HG02973 (cell line): Measurements from ENCODE around the gene RMDN3.

Experiments
- ATAC-seq: cut with Tn5 transposase; IDR thresholded peaks from one replicate; pipeline ENCODE4 v1.9.1; 2021; ENCODE audit warnings: moderate library complexity; ENCODE audit not compliant: unreplicated experiment

Gene RMDN3

DNA sequence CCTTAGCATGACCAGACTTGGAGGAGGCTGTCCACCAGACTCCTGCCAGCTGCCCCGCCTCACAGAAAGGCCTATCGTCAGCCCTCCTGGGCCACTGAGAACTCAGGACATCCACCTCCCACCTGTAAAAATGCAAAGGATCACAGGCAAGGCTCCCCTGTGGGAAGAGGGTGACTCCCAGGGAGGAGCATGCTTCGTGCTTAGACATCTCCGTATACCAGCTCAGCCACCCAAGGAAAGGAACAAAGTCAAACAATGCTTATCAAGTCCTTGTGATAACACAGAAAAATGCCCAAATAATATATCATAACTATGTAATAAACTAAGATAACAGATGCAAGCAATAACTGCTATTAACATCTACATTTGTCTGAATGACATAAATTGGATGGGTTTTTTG is 4.2 kb downstream of the RMDN3 start:
- ATAC-seq: no peak

DNA sequence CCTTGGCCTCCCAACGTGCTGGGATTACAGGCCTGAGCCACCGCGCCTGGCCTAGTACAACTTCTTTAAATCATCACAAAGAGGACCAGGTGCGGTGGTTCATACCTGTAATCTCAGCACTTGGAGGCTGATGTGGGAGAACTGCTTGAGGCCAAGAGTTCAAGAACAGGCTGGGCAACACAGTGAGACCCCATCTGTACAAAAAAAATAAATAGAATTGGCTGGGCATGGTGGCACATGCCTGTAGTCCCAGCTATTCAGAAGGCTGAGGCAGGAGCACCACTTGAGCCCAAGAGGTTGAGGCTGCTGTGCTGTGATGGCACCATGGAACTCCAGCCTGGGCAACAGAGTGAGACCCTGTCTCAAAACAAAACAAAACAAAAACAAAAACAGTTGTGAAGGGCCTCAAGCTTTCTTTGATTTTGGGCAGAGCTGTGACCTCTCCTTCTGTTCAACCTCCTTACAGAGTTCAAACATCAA is 5.9 kb downstream of the RMDN3 start:
- ATAC-seq: no peak

- no peak for ATAC-seq
These were observed 7.1 kb downstream of the RMDN3 start for GRCh38 chr15:40747685-40748631.

DNA sequence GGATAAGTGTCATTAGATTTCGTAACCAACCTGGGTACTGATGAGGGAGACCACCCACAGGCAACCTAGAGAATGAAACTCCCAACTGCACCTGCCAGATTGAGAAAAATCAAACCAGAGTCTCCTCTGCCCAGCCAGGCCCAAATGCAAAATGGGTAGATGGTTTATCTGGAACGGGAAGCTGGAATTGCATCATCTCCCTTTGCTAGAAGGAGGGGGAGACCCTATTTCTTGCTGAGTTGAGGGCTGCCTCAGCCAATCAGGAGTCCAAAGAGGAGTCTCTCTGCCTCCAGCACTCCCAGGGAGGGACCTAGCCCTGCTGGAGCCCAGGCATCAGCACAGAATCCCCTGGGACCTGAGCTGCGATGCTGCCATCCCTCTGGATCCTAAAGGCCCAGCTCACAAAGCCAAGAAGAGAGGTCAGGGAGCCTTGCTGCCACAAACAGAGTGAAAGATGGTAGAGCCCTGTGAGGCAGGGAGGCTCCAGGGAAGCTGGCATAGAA is 8.1 kb downstream of the RMDN3 start:
- ATAC-seq: no peak

DNA sequence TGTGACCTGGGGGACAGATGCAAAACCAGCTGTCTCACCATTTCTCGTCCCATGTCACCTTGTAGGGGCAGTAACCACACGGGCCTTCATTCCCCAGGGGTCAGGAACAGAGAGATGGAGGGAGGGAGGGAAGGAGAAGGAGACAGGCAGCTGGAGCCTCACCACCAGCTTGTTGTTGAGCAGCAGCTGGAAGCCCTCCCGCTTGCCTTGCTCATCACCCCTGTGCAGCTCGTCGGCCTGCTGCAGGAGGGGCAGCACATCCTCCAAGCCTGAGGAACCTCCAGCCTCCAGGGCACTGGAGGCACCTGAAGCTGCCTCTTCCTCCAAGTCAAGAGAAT is 10.3 kb downstream of the RMDN3 start:
- ATAC-seq: no peak

GRCh38 chr15:40743921-40744814 is 10.9 kb downstream of the RMDN3 start:
- no peak for ATAC-seq

DNA sequence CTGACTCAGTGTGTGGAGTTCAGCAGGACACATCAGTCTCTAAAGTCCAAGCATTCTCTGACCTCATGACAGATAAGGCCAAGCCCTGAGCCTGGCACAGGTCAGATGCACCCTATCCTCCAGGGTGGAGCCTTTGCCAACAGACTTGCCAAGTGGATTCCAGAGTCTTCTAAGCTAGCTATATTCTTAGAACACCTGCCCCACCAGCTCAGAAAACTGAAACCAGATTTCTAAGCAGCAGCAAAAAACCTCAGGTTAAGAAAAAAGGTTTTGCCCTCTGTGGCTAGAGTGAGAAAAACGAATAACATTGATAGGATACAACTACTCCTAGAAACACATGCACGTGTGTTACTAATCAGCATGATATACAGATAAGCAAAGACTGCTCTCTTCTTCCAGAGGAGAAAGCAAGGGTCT is 11.6 kb downstream of the RMDN3 start:
- ATAC-seq: no peak

- ATAC-seq: no peak
These were observed 15.2 kb downstream of the RMDN3 start for GRCh38 chr15:40739854-40740253.

DNA sequence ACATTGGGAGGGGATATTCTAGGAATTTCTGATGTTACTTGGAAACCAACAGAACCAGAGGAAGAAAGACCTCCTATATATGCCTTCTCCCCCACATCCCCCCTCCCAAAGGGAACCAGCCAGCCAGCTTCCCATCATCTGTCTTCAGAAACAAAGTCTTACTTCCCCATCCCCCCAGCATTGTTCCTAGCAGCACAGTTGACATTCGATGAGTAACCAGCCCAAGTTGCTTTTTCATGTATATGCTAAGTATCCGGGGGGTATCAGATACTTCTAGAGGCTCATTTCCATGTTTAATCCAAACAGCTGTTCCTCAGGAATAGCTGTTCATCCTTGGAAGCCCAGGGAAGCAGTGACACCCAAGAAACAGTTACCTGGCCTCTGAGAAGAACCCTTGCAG is 16.0 kb downstream of the RMDN3 start:
- ATAC-seq: no peak

DNA sequence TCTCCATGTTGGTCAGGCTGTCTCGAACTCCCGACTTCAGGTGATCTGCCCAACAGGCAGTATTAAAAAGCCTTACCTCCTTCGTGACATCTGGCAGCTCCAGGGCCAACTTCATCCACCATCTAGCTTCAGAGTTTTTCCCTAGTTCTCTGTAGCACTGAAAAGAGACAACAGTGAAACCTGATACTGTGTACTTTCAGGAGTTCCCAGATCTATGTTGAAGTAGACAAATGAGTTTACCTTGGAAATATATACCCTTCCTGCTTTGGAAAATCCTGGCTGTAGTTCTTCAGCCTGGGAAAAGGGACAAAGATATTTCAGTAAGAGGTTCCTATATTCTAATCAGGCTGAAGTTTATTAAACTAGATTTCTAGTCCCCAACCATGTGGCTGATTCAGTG is 18.0 kb downstream of the RMDN3 start:
- no peak for ATAC-seq

GRCh38 chr15:40736575-40736974 is 18.5 kb downstream of the RMDN3 start:
- no peak for ATAC-seq

- no peak for ATAC-seq
These were observed 24.0 kb downstream of the RMDN3 start for GRCh38 chr15:40731034-40731433.

GRCh38 chr15:40723919-40724318 is 31.1 kb downstream of the RMDN3 start:
- ATAC-seq: no peak

GRCh38 chr15:40722934-40723333 is 32.1 kb downstream of the RMDN3 start:
- no peak for ATAC-seq

DNA sequence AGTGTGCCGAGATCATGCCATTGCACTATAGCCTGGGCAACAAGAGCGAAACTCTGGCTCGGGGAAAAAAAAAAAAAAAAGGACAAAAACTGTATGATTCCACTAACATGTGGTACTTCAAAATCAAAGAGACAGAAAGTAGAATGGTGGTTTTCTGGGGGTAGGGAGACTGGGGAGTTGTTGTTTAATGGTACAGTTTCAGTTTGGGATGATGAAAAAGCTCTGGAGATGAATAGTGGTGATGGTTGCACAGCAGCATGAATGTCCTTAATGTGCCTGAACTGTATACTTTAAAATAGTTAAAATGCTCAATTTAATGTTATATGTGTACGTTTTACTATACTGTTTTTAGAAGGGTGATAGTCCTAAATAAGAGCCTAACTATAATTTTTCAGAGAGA is 32.7 kb downstream of the RMDN3 start:
- no peak for ATAC-seq

GRCh38 chr15:40721701-40722100 is 33.4 kb downstream of the RMDN3 start:
- ATAC-seq: no peak

- ATAC-seq: no peak
These were observed 38.9 kb downstream of the RMDN3 start for GRCh38 chr15:40716165-40716564.

DNA sequence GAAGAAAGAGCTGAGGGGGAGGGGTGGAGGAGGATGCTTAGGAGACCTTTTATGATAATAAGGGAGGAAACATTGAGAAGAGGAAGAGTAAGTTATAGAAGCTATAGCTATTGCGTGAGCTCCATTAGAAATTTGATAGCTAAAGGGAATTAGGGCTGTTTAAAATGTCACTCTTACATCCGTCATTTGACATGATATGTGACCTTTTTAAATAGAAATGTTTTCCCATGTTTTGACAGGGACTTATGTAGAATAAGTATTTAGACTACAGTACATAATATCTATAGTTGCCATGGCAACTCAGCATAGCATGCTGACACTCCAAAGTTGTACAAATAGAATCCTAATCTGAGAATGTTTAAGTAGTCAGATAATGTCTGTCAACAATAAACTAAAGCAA is 40.9 kb downstream of the RMDN3 start:
- ATAC-seq: no peak

- no peak for ATAC-seq
These were observed 48.9 kb downstream of the RMDN3 start for GRCh38 chr15:40706121-40706520.

DNA sequence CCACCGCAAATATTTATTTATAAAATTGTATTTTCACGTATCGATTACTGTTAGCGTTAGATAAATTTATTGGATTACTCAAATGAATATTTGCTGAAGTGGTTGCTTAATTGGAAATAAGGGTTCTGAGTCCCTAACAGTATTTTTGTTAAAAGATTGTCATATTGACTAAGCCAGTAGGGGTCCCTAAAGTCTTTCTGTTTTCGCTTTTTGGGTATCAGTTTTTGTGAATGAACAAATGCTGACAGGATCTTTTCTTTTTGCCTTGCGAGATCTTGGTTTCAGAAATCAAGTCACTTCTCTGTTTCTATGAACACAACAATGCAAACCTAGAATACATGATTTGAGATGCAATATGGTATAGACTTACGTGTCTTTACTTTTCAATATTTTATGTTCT is 53.0 kb downstream of the RMDN3 start:
- ATAC-seq: no peak

DNA sequence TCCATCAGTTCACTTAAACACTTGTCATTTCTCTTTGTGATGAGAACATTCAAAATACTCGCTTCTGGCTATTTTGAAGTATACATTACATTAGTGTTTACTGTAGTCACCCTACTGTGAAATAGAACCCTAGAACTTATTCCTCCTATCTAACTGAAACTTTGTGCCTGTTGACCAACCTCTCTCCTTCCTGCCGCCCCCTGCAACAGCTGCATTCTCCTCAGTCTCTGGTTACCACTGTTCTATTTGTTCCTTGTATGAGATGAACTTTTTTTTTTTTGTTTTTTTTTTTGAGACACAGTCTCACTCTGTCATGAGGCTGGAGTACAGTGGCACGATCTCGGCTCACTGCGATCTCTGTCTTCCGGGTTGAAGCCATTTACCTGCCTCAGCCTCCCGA is 57.1 kb downstream of the RMDN3 start:
- no peak for ATAC-seq

DNA sequence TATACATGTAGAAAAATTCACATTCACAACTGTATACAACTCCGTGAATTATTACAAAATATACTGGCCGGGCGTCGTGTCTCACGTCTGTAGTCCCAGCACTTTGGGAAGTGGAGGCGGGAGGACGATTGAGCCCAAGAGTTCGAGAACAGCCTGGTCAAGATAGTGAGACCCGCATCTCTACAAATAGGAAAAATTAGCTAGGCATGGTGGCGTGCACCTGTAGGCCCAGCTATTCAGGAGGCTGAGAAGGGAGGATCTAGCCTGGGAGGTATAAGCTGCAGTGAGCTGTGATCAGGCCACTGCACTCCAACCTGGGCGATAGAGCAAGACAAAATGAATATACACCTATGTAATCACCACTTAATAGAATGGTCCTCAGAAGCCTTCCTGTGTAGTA is 58.8 kb downstream of the RMDN3 start:
- ATAC-seq: no peak
